IMR-90 (cell line): Measurements from ENCODE around the gene SNRPD1. TPM values are rescaled to one million over a fixed set of nuclear protein-coding genes. Genes with fewer than 3 reads are reported as not detected.

Source experiments
- ATAC-seq: fragments of 200-7000 bp; cut with Tn5 transposase; 2 replicates; pipeline ENCODE4 v1.9.1; 2020; ENCODE audit warnings: low read depth, mild to moderate bottlenecking, moderate library complexity
- BruUV-seq: library from RNA; stranded (reverse); fragments of 400-500 nt; replicated peaks from 2 replicates; lab custom pipeline; 2021; lab: Mats Ljungman, UMichigan
- CTCF ChIA-PET: fragments of 300-600 bp; formaldehyde crosslinking; extraction: SDS; loops from one replicate; lab custom pipeline; 2021; ENCODE audit warnings: antibody characterized with exemption; lab: Yijun Ruan, JAX
- POLR2A ChIA-PET: fragments of 300-600 bp; sonication (Branson Sonifier 250); formaldehyde crosslinking; loops from one replicate; lab custom pipeline; 2022; ENCODE audit warnings: antibody characterized with exemption; ENCODE audit not compliant: unreplicated experiment; lab: Charles Lee
- DNase-seq: peaks from one replicate; pipeline ENCODE4 v3.0.0; 2013
- H2AFZ ChIP-seq: replicated peaks from 2 replicates; pipeline ENCODE3; 2013; ENCODE audit warnings: low read length, mild to moderate bottlenecking; ENCODE audit not compliant: poor library complexity
- H2AK5ac ChIP-seq: 2 replicates; pipeline ENCODE4 v1.6.1; 2013; ENCODE audit warnings: low read depth, low read length, inconsistent platforms
- H2AK9ac ChIP-seq: replicated peaks from 2 replicates; pipeline ENCODE3; 2013; ENCODE audit warnings: mild to moderate bottlenecking, low read depth, low read length, moderate library complexity; ENCODE audit not compliant: poor library complexity
- H2BK120ac ChIP-seq: 2 replicates; pipeline ENCODE4 v1.6.1; 2013; ENCODE audit warnings: low read depth, low read length, inconsistent platforms
- H2BK15ac ChIP-seq: 3 replicates; pipeline ENCODE4 v1.6.1; 2013; ENCODE audit warnings: low read depth, low read length, inconsistent platforms
- H2BK20ac ChIP-seq: 2 replicates; pipeline ENCODE4 v1.6.1; 2013; ENCODE audit warnings: low read depth, mild to moderate bottlenecking, inconsistent platforms, low read length, moderate library complexity
- H2BK5ac ChIP-seq: 2 replicates; pipeline ENCODE4 v1.6.1; 2013; ENCODE audit warnings: mild to moderate bottlenecking, low read depth, low read length, inconsistent platforms; ENCODE audit not compliant: poor library complexity, severe bottlenecking
- H3K14ac ChIP-seq: replicated peaks from 2 replicates; pipeline ENCODE4 v1.6.1; 2013; ENCODE audit warnings: low read depth, low read length, inconsistent platforms
- H3K18ac ChIP-seq: 2 replicates; pipeline ENCODE4 v1.6.1; 2013; ENCODE audit warnings: low read depth, low read length, control low read depth
- H3K23ac ChIP-seq: 2 replicates; pipeline ENCODE4 v1.6.1; 2013; ENCODE audit warnings: low read depth, low read length, inconsistent platforms
- H3K27ac ChIP-seq: 2 replicates; pipeline ENCODE4 v1.5.1; 2013; ENCODE audit warnings: mild to moderate bottlenecking, control low read depth, low read length; ENCODE audit not compliant: insufficient read depth
- H3K27me3 ChIP-seq: 2 replicates; pipeline ENCODE4 v1.6.1; 2013; ENCODE audit warnings: low read length; ENCODE audit not compliant: control insufficient read depth, insufficient read depth
- H3K36me3 ChIP-seq: 2 replicates; pipeline ENCODE4 v1.6.1; 2013; ENCODE audit warnings: low read length, mixed read lengths; ENCODE audit not compliant: control insufficient read depth, insufficient read depth
- H3K4ac ChIP-seq: 2 replicates; pipeline ENCODE4 v1.6.1; 2013; ENCODE audit warnings: low read depth, low read length, inconsistent platforms
- H3K4me1 ChIP-seq: 2 replicates; pipeline ENCODE4 v1.6.1; 2013; ENCODE audit warnings: low read length, mixed read lengths; ENCODE audit not compliant: control insufficient read depth, insufficient read depth
- H3K4me2 ChIP-seq: 2 replicates; pipeline ENCODE4 v1.6.1; 2013; ENCODE audit warnings: low read depth, mild to moderate bottlenecking, control low read depth, low read length, moderate library complexity
- H3K4me3 ChIP-seq: 2 replicates; pipeline ENCODE4 v1.5.1; 2013; ENCODE audit warnings: low read depth, mild to moderate bottlenecking, control low read depth, low read length, moderate library complexity; ENCODE audit not compliant: insufficient read depth
- H3K56ac ChIP-seq: 2 replicates; pipeline ENCODE4 v1.6.1; 2013; ENCODE audit warnings: low read length, inconsistent platforms; ENCODE audit not compliant: insufficient read depth; ENCODE audit errors: extremely low read depth
- H3K79me1 ChIP-seq, 2 experiments: 2 replicates each; pipeline ENCODE4 v1.6.1; 2013; ENCODE audit warnings: low read length in 2 of 2, inconsistent platforms in 1 of 2, low read depth in 1 of 2
- H3K9ac ChIP-seq: 2 replicates; pipeline ENCODE4 v1.6.1; 2013; ENCODE audit warnings: low read depth, low read length, control low read depth
- H3K9me1 ChIP-seq: 2 replicates; pipeline ENCODE4 v1.6.1; 2013; ENCODE audit warnings: low read length, inconsistent platforms; ENCODE audit not compliant: insufficient read depth
- H3K9me3 ChIP-seq: 2 replicates; pipeline ENCODE4 v1.6.1; 2013; ENCODE audit warnings: low read length; ENCODE audit not compliant: control insufficient read depth, insufficient read depth
- H4K20me1 ChIP-seq: 2 replicates; pipeline ENCODE4 v1.6.1; 2013; ENCODE audit warnings: low read length, inconsistent platforms; ENCODE audit not compliant: insufficient read depth
- H4K5ac ChIP-seq: 2 replicates; pipeline ENCODE4 v1.6.1; 2013; ENCODE audit warnings: mild to moderate bottlenecking, low read depth, low read length, control low read depth
- H4K8ac ChIP-seq, 2 experiments: 2 replicates each; pipeline ENCODE4 v1.6.1; 2013; ENCODE audit warnings: low read depth in 2 of 2, low read length in 2 of 2, control low read depth in 1 of 2, inconsistent platforms in 1 of 2
- H4K91ac ChIP-seq: 2 replicates; pipeline ENCODE4 v1.6.1; 2013; ENCODE audit warnings: low read depth, low read length, inconsistent platforms; ENCODE audit not compliant: insufficient read depth
- BHLHE40 ChIP-seq: fragments of 150-350 bp; IDR thresholded peaks from 2 replicates; pipeline ENCODE4 v1.6.1; 2016; ENCODE audit warnings: mild to moderate bottlenecking, low read depth, low read length
- CEBPB ChIP-seq: IDR thresholded peaks from 2 replicates; pipeline ENCODE4 v1.6.1; 2012; ENCODE audit warnings: low read depth, low read length, improper control_type of control experiment
- ELK1 ChIP-seq: fragments of 150-350 bp; IDR thresholded peaks from 2 replicates; pipeline ENCODE4 v1.6.1; 2016; ENCODE audit warnings: low read depth, mild to moderate bottlenecking, low read length, moderate library complexity, borderline replicate concordance
- FOS ChIP-seq: fragments of 150-350 bp; IDR thresholded peaks from 2 replicates; pipeline ENCODE4 v1.6.1; 2016; ENCODE audit warnings: low read depth, low read length
- MAFK ChIP-seq: IDR thresholded peaks from 2 replicates; pipeline ENCODE4 v1.6.1; 2012; ENCODE audit warnings: low read depth, low read length, improper control_type of control experiment
- MAZ ChIP-seq: IDR thresholded peaks from 2 replicates; pipeline ENCODE4 v1.6.1; 2012; ENCODE audit warnings: low read depth, mild to moderate bottlenecking, low read length, improper control_type of control experiment, moderate library complexity, borderline replicate concordance
- MXI1 ChIP-seq: IDR thresholded peaks from 2 replicates; pipeline ENCODE4 v1.6.1; 2012; ENCODE audit warnings: low read depth, mild to moderate bottlenecking, low read length, moderate library complexity, borderline replicate concordance
- NFE2L2 ChIP-seq: fragments of 150-350 bp; IDR thresholded peaks from 2 replicates; pipeline ENCODE4 v1.6.1; 2016; ENCODE audit warnings: low read depth, mild to moderate bottlenecking, low read length
- POLR2A ChIP-seq: IDR thresholded peaks from 2 replicates; pipeline ENCODE4 v1.6.1; 2012; ENCODE audit warnings: mild to moderate bottlenecking, low read depth, low read length
- RAD21 ChIP-seq: IDR thresholded peaks from 2 replicates; pipeline ENCODE4 v1.6.1; 2012; ENCODE audit warnings: low read length, improper control_type of control experiment
- SMC3 ChIP-seq: fragments of 150-350 bp; IDR thresholded peaks from 2 replicates; pipeline ENCODE4 v1.6.1; 2016; ENCODE audit warnings: low read depth, mild to moderate bottlenecking, antibody characterized with exemption, low read length, moderate library complexity
- dilution Hi-C: fragments of 300-500 bp; cut with HindIII; formaldehyde crosslinking; loops from one replicate; pipeline ENCODE4 v1.14.3; 2018; ENCODE audit warnings: low sequenced_read_pairs; ENCODE audit not compliant: unreplicated experiment
- in situ Hi-C: fragments of 300-500 bp; cut with MboI; formaldehyde crosslinking; loops from 3 replicates; pipeline ENCODE4 v1.14.3; 2019; ENCODE audit warnings: low sequenced_read_pairs, inconsistent platforms, mixed read lengths
- intact Hi-C: fragments of 100-400 bp; cut with micrococcal nuclease; formaldehyde crosslinking; loops from 2 replicates; pipeline ENCODE4 v1.10.0; 2022
- polyA plus RNA-seq, 3 experiments: library from polyadenylated mRNA; depleted of rRNA; stranded (reverse); fragments of >200 nt; gene quantifications; 2 replicates each; pipeline ENCODE4 v1.2.3, GENCODE V29; 2012; ENCODE audit warnings: low replicate concordance in 1 of 3
- total RNA-seq: library from RNA; depleted of rRNA; stranded (reverse); fragments of >200 nt; gene quantifications from 2 replicates; pipeline ENCODE4 v1.2.3, GENCODE V29; 2012
- TF ChIP-seq, protein P1 (sequence below): conservative IDR thresholded peaks from 2 replicates; pipeline ENCODE4 v1.5.1; 2012; ENCODE audit warnings: mild to moderate bottlenecking, low read depth, low read length, improper control_type of control experiment

Gene SNRPD1
- total and polyA plus RNA-seq, 2 of the 4 experiments (the other 2 are of a cell fraction) = 6.8 to 19.8 TPM

DNA sequence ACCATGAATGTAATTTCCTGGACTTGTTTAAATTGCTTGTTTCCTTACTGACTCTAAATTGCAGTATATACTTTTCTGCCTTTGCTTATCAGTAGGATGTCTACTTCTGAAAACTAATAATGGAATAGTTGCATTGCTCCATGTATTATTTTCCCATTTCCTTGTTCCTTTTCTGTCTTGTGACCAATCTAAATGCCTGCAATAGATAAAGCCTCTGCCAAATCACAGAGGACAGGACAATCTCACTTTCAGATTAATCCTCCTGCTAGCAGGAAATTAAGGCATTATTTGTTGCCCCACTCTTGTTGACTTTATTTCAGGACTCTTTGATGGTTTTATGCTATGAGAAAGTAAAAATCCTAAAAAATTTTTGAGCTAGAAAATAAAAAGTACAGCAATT, 6.9 kb upstream of the SNRPD1 start:
- Histone ChIP-seq H2BK15ac (no peak overlapping the region), H4K8ac (peak overlapping the region in 1 of 2 experiments; percentile 63; a peak in 2 of 4 replicates), H3K56ac (no peak overlapping the region; the same call in 1 of the 2 replicates), H3K4ac (no peak overlapping the region), H4K5ac (no peak overlapping the region; the same call in 1 of the 2 replicates), H3K14ac (no peak overlapping the region), H2BK20ac (no peak overlapping the region), H3K27ac (no peak overlapping the region), H3K9me3 (no peaks in the 10 kb centered on the region), H3K23ac (no peak overlapping the region), H3K36me3 (no peaks in the 10 kb centered on the region), H3K18ac (no peak overlapping the region), H2AFZ (no peak overlapping the region), H3K4me3 (no peak overlapping the region), H2BK120ac (no peak overlapping the region), H3K4me2 (peak overlapping the region; percentile 87; the same call in 1 of the 2 replicates), H3K4me1 (0 out of 2 replicates have a peak, but pooled peaks cover 3% of the 10 kb centered on the region), H3K27me3 (no peaks in the 10 kb centered on the region), H2AK9ac (no peak overlapping the region), H4K20me1 (no peaks in the 10 kb centered on the region), H4K91ac (no peak overlapping the region), H2BK5ac (peak overlapping the region; percentile 17), H3K79me1 (peaks cover 0 to 2% of the 10 kb centered on the region in 2 experiments; a peak in 2 of 4 replicates), H2AK5ac (no peak overlapping the region), H3K9me1 (no peaks in the 10 kb centered on the region), H3K9ac (no peak overlapping the region)
- in situ Hi-C loops = no loop called here
- CTCF ChIA-PET = interaction anchor here (0.6 kb wide), 1 partner anchor 148 kb away, joined by 3 read pairs; no protein-coding TSS in a partner anchor
- no TSS peak for BruUV-seq
- POLR2A ChIA-PET = no interaction called here
- DNase-seq (no peak), ATAC-seq (no peak)
- dilution Hi-C loops = no loop called here
- intact Hi-C loops = no loop called here
- TF ChIP-seq BHLHE40 (no peak), POLR2A (no peak), ELK1 (no peak), CEBPB (no peak), NFE2L2 (no peak), FOS (no peak), MAFK (no peak), MXI1 (no peak), MAZ (no peak), RAD21 (no peak), SMC3 (no peak)
- TF ChIP-seq, protein P1, sequence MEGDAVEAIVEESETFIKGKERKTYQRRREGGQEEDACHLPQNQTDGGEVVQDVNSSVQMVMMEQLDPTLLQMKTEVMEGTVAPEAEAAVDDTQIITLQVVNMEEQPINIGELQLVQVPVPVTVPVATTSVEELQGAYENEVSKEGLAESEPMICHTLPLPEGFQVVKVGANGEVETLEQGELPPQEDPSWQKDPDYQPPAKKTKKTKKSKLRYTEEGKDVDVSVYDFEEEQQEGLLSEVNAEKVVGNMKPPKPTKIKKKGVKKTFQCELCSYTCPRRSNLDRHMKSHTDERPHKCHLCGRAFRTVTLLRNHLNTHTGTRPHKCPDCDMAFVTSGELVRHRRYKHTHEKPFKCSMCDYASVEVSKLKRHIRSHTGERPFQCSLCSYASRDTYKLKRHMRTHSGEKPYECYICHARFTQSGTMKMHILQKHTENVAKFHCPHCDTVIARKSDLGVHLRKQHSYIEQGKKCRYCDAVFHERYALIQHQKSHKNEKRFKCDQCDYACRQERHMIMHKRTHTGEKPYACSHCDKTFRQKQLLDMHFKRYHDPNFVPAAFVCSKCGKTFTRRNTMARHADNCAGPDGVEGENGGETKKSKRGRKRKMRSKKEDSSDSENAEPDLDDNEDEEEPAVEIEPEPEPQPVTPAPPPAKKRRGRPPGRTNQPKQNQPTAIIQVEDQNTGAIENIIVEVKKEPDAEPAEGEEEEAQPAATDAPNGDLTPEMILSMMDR = no peak
